Measurements from ENCODE around the gene ZBTB40.

Gene ZBTB40

DNA sequence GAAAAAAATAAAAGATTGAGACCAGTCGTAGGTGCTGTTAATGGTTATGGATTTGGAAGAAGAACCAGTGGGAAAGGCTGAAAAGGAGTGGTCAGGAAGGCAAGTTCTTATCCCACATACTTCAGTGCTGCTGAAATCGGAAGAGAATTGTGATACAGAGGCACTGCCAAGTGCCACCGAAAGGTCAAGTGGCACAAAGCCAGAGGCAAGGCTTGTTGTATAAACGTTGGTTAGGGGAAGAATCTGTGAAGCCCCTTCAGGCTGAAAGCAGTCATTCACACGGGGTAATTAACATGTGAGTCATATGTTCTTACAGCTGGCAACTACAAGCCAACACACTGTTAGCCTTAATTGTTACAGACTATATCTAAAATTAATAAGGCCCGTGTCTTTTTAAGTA lies 48.8 kb downstream of the ZBTB40 start:
- in situ Hi-C loops (cut with MboI; ENCODE audit: low pct_unique_long_range_greater_than_20kb, low sequenced_read_pairs, unreplicated experiment), result no loop called here
- TF ChIP-seq, protein P1, sequence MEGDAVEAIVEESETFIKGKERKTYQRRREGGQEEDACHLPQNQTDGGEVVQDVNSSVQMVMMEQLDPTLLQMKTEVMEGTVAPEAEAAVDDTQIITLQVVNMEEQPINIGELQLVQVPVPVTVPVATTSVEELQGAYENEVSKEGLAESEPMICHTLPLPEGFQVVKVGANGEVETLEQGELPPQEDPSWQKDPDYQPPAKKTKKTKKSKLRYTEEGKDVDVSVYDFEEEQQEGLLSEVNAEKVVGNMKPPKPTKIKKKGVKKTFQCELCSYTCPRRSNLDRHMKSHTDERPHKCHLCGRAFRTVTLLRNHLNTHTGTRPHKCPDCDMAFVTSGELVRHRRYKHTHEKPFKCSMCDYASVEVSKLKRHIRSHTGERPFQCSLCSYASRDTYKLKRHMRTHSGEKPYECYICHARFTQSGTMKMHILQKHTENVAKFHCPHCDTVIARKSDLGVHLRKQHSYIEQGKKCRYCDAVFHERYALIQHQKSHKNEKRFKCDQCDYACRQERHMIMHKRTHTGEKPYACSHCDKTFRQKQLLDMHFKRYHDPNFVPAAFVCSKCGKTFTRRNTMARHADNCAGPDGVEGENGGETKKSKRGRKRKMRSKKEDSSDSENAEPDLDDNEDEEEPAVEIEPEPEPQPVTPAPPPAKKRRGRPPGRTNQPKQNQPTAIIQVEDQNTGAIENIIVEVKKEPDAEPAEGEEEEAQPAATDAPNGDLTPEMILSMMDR (IDR thresholded peaks at IDR 0.05; ENCODE audit: extremely low read depth, insufficient read depth, missing control alignments), result no peak
- no peak for DNase-seq (ENCODE audit: low spot score)

- TF ChIP-seq, protein P1 (IDR thresholded peaks at IDR 0.05; ENCODE audit: extremely low read depth, insufficient read depth, missing control alignments), result no peak
- in situ Hi-C loops (cut with MboI; ENCODE audit: low pct_unique_long_range_greater_than_20kb, low sequenced_read_pairs, unreplicated experiment), result no loop called here
- no peak for DNase-seq (ENCODE audit: low spot score)
These were observed 50.6 kb downstream of the ZBTB40 start for GRCh38 chr1:22502202-22502601.

DNA sequence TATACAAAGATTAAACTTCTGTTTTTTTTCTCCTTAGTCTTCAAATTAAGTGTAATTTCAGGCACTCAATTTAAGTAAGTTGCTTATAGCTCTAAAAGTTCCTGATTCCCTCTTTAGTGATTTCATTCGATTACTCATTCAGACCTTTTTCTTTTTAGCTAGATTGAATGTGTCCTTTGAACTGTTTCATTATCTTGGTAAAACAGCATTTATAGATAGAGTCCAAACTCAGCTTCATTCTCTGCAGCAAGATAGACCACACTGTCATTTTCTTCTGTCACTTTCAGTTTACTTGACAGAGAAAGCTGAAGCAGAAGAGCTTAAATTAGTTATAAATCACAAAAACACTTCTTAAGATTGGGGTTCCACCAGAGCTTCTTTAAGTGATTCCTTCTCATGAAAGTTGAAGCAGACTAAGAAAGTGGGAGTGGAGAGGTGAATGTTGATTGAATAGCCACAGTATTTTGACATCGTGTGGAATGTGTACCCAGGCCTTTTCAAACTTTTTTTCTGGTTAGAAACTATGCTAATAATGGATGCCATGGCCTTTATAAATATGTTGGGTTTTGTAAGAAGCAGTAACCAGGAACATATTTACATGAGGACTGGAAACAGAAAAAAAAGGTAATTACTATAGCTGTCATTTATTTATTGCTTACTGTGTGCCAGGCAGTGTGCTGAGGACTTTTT lies 52.2 kb downstream of the ZBTB40 start:
- DNase-seq (ENCODE audit: low spot score), result no peak
- TF ChIP-seq, protein P1 (IDR thresholded peaks at IDR 0.05; ENCODE audit: extremely low read depth, insufficient read depth, missing control alignments), result no peak
- in situ Hi-C loops (cut with MboI; ENCODE audit: low pct_unique_long_range_greater_than_20kb, low sequenced_read_pairs, unreplicated experiment), result no loop called here

DNA sequence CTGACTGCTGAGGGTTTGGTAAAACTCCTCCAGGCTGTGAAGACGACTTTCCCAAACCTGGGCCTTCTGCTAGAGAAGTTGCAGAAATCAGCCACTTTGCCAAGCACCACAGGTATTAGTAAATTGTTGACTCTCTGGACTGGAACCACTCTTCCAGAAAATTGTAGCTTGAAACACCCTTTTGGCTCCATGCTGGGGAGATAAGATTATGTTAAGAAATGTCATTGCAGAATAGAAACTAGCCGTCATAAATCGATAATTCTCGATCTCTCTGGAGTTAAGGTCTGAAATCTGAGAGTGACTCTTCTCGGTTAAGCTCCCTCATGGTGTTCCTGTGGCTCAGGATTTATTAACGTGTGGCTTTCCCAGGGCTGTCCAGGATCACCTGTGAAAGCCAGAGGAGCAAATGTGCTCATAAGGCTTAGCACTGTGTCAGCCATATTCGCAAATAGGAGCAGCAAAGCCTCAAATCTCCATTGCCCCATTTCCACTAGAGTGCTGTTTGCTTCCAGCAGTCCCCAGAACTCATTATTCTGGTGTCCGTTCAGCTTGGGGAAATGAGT lies 54.6 kb downstream of the ZBTB40 start:
- in situ Hi-C loops (cut with MboI; ENCODE audit: low pct_unique_long_range_greater_than_20kb, low sequenced_read_pairs, unreplicated experiment), result no loop called here

GRCh38 chr1:22507587-22507986 lies 55.9 kb downstream of the ZBTB40 start:
- in situ Hi-C loops (cut with MboI; ENCODE audit: low pct_unique_long_range_greater_than_20kb, low sequenced_read_pairs, unreplicated experiment), result no loop called here
- no peak for DNase-seq (ENCODE audit: low spot score)
- TF ChIP-seq, protein P1 (IDR thresholded peaks at IDR 0.05; ENCODE audit: extremely low read depth, insufficient read depth, missing control alignments), result no peak

More for the DNA sequence above, 54.6 kb downstream of the ZBTB40 start:
- no peak for DNase-seq (ENCODE audit: low spot score)
- TF ChIP-seq, protein P1 (IDR thresholded peaks at IDR 0.05; ENCODE audit: extremely low read depth, insufficient read depth, missing control alignments), result no peak

- in situ Hi-C loops (cut with MboI; ENCODE audit: low pct_unique_long_range_greater_than_20kb, low sequenced_read_pairs, unreplicated experiment), result no loop called here
- TF ChIP-seq, protein P1 (IDR thresholded peaks at IDR 0.05; ENCODE audit: extremely low read depth, insufficient read depth, missing control alignments), result no peak
- DNase-seq (ENCODE audit: low spot score), result no peak
These were observed 56.7 kb downstream of the ZBTB40 start for GRCh38 chr1:22508329-22508728.

All from GM13977 (cell line).